Stimulated activated CD8-positive, alpha-beta memory T cell treated with anti-CD3 and anti-CD28 coated beads, Interleukin-7, amount 100 ng/mL, for 48 hours (primary cell): Measurements from ENCODE around the gene MOB2.

ENCODE experiments used
- DNase-seq, 2 donors: peaks; one replicate each; pipeline ENCODE4 v3.0.0-alpha.2; 2020; ENCODE audit warnings: low read depth in 1 of 2; ENCODE audit errors: extremely low read depth in 1 of 2

The MOB2 gene

DNA sequence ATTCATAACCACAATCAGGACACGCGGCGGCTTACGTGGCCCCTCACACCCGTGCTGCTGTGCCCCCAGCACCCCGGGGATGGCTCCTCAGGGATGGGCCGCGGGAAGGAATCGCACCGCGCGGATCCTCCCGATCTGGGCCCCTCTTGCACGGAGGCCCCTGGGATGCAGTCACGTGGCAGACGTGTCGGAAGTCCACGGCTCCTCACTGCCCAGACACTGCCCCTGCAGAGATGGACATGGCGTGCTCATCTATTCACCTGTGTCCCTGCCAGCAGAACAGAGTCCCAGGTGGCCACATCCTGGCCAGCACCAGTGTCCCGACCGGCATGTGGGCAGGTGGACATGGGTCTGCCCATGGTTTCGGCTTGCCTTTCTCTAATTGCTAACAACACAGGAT is 12.8 kb downstream of the MOB2 start:
- DNase-seq: no peak

DNA sequence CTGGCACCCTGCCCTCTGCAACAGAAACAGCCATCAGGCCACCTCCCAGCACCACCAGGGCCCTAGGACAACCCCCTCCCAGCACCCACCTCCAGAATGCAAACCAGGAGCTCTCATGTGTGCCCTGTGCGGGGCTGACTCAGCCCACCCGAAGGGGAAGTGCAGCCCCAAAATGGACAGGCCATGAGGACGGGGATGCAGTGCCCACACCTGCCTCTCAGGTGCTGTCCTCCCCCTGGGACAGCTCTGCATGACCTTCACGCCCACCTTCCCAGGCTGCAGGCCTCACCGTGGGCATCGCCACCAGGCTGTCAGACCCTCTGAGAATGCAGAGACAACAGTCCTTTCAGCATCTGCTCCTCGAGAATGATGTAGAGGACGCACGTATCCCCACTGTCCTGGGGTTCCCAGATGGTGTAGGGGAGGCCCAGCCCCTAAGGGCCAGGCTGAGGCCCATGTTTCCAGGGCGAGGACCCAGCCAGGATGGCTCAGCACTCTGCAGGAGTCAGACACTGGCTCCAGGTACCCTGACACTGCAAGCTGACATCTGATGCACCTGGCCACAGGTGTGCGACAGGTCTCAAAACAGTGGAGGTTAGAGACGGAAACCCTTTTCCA is 13.5 kb downstream of the MOB2 start:
- no peak for DNase-seq

DNA sequence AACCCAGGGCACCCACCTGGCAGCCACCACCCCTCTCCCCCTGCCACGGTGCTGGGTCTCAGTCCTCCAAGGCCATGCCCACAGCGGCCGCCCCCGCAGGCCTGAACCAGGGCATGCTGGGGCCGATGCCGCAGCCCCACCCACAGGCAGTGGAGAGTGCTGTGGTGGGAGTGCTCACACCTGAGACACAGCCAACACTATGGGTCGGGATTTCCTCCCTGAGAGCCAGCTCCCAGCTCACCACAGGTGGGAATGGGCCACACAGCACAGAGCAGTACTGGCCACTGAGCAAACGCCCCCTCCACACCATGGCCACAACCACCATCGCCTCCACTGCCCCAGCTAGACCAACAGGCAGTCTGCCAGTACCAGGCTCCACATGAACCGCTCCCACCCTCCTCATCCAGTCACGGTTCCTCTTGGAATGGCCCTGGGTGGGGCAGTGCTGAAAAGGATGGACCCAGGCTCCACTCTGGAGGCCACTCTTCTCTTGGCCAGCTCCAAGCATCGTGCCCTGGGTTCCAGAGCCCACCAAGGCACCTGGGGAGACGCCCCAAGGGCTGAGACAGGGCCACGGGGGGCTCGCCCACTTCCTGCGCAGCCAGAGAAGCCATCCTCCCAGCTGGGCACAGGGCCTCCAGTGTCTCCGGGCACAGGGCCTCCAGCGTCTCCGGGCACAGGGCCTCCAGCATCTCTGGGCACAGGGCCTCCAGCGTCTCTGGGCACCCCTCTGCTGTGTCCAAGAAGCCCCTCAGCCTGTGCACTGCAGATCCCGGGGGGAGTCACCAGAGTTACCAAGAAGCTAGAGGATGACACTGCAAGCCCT is 14.2 kb downstream of the MOB2 start:
- DNase-seq: no peak

DNA sequence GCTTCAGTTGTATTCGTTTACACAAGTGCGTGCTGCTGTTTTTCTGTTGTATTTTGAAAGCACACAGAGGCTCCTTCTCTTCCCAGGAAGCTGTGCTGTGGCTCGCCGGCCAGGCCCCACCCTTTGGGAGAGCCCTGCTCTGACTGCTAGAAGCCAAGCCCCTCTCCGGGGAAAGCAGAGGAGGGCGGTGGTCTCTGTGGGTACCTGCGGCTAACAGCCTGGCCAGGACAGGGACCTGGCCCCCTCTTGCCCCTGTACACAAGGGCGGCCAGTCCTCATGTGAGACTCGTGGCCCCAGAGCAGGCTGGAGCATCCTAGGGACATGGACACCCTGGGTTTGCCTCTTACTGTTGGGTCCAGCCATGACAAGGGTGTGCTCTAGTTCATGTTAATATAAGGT is 14.8 kb downstream of the MOB2 start:
- no peak for DNase-seq

DNA sequence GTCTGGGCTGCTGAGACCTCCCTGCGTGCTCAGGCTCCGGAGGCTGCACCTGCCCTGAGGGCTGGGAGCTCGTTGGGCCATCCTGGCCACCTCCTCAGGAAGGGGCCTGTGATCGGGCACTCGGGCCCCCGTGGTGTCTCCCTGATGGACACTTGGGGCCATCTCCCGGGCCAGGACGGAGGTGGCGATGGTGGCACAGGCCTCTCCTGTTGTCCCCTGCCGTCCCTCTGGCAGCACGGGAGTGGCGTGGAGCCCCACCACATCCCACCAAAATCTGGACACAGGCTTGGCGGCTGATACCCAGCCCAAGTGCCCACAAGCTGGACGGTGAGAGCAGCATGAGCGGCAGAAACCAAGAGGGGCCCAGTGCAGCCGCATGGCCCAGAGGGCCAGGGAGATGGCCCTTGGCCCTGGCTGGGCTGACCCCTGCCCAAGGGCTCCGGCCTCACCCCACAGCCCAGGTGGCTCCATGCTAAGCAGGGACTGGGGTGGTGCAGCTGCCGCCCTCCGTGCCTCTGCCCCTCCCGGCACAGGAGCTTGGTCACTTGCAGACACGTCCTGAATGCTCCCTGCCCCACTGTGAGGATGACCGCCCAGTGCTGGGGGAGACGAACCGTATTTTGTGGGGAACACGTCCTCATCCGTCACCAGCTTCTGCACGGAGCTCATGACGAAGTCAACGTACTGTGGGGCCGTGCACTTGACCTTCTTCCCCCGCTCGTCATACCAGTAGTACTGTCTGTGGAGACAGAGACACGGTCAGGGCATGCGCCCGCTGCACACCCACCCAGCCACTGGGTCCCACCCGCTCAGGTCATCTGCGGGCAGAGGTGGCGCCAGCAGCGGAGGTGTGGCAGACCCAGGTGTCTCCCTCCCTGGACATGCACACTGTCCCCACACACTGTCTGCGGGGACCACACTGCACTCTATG is 15.6 kb downstream of the MOB2 start:
- no peak for DNase-seq

DNA sequence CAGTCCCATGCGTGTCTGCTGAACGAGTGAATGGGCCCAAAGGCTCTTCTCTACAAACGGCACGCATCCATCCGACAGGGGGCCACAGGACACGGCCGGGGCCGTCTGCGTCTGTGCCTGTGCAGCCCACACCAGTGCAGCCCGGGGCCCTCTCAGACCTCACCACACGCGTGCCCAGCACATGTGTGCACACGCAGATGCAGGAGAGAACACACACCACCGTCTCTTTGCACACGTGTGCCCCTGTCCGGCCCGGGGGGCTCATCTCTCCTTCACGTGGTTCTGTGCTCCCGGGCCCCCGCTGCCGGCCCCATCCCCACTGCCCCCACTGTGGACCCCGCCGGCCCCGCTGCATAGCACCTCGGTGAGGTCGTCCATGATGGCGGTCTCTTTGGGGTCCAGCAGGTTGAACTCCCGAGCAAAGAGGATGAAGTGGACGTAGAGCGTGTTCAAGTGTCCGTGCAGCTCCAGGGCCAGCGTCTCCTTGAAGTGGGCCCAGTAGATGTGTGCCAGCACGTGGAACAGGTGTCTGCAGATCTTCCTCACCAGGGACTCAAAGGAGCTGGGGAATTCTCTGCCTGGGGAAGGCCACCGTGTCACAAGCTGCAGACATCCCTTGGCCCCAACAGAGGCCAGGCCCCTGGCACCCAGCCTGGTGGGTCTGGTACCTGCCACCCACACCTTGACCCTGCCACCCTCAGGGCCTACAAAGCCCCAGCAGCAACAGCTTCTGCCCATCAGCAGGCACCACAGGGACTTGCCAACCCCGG is 16.5 kb downstream of the MOB2 start:
- DNase-seq: no peak

DNA sequence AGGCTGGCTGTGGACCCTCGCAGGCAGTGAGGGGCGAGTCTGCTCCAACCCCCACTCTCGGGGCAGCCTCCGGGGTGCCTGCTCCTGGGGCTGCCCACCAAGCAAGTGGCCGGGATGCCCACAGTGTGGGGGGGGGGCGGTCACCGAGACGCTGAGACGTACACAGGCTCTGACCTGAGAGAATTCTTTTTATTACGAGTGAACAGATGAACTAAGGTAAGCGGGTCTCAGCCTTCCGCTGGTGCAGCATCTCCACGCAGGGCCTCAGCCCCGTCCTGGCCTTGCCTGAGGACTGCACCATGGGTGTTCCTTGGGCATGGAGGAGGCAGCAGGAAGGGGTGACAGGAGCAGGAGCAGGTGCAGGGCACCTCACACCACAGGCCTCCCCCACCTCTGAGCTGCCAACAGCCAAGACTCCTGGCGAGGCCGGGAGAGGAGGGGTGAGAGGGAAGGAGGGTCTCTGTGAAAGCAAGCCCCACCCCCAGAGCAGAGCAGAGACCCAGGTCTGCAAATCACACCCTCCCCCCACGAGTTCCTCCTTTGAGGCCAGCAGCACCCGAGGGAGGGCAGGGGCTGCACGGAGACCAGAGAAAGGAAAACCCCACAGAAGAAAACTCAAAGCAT is 17.2 kb downstream of the MOB2 start:
- DNase-seq: no peak

DNA sequence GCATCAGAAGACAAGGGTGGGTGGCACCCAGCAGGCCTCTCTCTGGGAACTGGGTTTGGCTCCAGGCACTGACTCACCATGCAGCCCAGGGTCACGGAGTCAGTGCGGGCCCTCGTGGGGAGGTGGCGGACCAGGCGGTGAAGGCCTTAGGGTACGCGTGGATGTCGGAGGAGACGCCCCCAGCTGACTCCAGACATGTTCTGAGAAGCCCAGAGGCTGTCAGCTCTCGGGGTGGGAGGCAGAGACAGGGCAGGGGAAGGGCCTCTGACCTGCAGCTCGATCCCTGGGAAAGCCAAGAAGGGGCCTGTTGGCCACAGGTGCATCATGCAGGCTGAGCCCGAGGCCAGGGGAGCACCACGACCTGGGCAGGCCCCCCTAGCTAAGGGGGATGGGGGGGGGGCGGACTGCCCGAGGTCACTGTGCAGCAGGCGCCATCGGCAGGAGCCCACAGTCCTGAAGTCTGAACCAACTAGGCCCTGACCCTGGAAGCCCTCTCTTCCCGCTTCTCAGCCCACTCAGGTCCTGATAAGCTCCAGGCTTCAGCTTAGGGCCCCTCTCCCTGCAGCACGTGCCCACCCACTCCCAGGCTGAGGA is 18.0 kb downstream of the MOB2 start:
- no peak for DNase-seq

DNA sequence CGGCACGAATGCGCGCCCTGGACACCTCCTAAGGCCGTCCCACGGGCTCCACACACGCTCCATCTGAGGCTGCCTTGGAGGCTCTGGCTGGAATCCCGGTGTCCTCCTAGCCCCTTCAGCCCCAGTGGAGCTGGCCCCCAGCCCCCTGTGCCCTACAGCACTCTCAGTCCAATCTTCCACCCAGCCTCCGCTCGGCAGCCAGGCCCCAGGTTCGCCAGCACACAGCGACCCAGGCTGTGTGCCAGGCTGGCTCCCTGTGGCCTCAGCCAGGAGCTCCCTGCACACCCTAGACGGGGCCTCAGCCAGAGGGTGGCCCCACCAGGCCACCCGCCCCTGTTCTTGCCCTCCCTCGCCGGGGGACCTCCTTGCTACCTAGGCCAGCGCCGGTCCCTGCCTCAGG is 18.6 kb downstream of the MOB2 start:
- no peak for DNase-seq

DNA sequence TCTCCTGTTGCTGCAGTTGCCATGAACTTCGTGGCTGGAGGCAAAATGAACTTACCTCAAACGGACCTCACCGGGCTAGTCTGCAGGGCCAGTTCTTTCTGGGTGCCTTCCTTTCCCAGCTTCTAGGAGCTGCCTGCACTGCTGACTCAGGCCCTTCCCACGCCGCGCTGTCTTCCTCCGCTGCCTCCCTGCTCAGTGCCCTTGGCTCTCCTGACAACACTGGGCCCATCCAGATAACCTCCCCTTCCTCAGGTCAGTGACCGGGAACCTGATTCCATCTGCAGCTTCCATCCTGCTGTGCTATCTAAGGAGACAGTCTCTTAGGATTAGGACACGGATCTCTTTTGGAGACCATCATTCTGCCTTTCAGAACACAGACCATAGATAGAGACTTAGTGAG is 19.3 kb downstream of the MOB2 start:
- no peak for DNase-seq

DNA sequence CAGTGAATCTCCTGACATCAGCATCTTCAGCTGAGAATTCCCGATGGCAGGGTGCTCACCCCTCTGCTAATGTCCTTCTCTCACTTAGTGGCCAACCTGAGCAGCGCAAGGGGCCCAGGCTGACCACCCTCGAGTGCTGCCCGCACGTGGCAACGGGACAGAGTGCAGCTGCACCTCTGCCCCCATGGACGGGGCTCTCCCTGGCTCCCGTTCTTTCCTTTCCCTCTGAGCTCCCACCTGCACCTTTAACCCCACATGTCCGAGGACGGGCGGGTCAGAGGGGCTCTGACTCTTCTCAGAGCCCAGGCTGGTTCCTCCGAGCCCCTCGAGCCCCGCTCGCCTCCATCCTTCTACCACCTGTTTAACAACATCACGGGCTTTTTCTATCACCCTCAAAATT is 19.8 kb downstream of the MOB2 start:
- DNase-seq: no peak

DNA sequence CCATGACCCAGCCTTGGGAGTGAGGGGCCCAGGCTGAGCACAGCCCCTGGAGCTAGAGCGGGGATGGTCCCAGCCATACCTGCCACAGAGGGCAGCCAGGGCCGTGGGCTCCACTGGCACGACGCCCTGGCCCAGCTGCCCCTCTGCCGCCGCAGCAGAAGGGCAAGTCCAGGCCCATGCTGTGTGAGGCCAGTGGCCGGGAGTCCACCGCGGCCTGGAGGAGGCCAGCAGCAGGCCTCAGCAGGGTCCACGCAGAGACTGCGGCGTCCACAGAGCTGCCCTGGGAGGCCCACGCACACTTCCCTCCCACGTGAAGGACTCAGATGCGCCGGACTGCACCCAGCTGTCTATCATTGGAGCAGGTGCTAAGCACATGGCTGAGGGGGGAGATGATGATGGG is 23.5 kb downstream of the MOB2 start:
- DNase-seq: no peak

DNA sequence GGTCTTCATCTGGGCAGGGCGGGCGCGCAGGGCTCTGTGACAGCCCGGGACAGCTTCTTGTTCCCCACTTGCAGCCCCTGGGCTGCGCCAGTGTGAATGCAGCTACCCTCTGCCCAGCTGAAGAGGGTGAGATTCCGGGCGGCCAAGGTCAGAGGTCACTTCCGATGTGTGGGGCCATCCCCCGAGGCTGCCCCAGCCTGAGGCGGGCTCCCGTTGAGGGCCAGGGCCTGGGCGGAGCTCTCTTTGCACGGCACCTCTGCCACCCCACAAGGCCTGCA is 23.9 kb downstream of the MOB2 start:
- DNase-seq: no peak

DNA sequence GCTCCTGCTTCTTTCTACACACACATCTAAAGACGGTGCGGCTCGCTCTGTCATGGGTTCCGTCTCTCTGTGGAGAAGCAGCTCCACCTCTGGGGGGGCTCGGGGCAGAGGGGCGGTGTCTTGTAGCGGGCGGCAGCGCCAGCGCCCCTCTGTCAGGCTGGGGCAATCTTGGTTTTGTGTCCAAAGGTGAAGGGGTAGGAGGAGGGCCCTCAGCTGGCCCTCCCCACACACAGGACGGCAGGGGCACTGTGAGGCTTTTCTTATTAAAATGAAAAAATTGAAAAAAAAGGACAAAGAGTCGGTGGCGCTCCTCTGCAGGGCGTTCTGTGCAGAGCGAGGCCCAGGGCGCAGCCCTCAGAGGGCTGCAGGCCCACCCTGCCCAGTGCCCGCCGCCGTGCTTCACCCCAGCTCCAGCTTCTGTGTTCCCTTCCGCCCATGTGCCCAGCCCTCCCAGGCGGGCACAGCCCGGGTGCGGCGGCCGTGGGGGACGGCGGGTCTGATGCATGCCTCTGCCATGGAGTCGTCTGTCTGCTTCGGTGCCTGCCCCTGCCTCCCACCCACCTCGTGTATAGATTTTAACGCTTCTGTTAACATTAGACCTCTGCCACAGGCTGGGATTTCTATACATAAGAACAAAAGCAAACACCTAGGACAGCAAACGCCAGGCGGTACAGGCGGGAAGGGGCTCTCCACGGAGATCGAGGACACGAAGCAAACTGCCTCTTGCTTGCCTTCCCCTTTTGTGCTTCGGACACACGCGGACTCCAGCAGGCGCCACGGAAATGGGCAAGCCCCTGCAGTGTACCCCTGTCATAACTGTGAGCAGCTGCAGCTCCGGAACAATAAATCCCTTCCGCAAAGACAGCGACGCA is 24.5 kb downstream of the MOB2 start:
- DNase-seq: no peak

DNA sequence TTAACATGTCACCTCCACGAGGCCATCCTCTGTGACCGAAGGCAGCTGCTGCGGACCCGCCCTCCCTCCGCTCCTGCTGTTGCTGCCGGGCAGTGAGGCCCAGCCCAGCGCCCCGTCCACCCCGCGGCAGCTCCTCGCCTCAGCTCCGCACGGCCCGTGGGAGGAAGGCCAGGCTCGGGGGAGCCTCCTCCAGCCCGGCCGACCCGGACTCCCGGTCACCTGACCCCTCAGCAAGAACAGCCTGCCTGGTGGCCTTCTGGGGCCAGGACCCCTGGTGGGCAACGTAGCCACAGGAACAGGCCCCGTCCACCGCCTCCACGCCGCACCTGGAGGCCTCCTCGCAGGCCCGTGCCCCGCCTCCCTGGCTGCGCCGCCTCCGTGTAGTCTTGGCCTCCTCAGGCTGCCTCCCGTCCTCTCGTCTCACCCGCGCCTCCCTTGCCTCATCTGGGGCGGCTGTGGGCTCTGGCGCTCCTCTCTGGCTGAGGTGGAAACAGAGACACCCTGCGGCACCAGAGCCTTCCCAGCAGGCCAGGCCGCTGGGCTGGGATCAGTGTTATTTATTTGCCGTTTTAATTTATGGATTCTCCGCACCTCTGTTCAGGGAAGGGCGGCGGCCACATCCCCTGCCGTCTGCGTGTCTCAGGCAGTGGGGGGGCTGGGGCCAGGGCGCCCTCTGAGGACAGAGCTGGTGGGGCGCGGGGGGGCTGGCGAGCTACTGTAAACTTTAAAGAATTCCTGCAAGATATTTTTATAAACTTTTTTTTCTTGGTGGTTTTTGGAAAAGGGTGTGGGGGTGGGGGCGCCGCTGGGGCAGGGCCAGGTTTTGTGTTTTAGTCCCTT is 25.4 kb downstream of the MOB2 start:
- no peak for DNase-seq

DNA sequence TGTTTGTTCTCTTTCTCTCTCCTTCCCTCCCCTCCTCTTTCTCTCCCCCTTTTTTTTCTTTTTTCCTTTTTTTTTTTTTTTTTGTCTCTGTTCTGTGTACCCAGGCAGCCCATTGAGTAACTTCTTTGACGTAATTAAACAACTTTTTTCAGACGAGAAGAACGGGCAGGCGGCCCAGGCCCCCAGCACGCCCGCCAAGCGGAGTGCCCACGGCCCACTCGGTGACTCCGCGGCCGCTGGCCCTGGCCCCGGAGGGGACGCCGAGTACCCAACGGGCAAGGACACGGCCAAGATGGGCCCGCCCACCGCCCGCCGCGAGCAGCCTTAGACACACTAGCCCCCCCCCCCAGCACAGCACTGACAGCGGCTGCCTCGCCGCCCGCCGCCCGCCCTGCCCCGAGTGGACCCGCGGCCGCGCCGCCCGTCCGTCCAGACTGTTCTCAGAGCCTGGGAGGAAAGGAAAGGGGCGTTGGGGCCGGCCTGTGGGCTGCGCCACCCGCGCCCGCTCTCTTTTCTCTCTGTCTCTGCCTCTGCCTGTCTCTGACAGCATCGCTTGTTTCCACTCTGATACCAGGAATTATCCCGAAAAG is 26.1 kb downstream of the MOB2 start:
- DNase-seq: no peak

DNA sequence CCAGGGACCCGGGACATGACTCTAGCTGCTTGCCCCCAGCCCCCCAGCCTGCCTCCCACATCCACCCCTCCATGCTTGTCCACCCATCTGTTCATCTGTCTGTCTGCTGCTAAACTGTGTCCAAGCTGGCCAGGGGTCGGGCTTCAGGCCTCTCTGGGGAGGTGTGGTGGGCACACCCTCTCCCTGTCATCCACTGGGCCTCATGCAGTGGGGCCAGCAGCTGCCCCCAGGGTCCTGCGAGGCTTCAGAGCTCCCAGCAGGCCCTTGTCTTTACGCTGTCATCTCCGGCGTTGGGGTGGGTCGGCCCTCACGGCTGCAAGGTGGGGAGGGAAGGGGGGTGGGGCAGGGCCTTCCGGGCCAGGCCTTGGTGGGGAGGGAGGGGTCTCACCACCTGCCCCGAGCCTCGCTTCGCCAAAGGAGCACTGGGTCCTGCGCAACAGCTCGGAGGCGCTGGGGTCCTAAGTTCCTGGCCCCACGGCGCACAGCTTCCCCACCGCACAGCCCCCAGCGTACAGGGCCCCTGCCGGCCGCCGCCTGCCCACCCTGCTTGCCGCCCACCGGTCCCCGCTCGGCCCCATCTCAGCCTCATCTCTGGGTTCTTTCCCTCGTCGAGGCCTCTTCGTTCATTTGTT is 26.7 kb downstream of the MOB2 start:
- no peak for DNase-seq

DNA sequence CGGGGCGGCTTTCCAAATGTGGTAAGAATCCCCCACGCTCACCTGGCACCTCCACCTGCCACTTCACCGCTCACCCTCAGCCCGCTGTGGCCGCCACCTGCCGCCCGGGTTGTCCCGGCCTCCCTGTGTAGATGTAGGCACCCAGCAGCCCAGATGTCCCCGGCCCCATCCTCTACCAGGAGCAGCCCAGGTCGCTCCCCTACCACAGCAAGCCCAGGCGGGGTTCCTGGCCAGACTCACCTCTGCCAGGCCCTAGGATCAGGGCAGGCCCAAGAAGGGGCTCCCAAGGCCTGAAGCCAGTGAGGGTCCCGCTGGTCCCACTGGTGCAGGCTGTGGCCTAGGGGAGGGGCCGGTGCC is 27.4 kb downstream of the MOB2 start:
- DNase-seq: no peak
